HepG2 (cell line): ENCODE results near the gene ARID1A. TPM values are rescaled to one million over a fixed set of nuclear protein-coding genes. Genes with fewer than 3 reads are reported as not detected.

ENCODE experiments used
- ATF3 ChIP-seq: sonication (generic); formaldehyde crosslinking; IDR thresholded peaks from 2 replicates; pipeline ENCODE4 v1.4.0; 2020; ENCODE audit warnings: missing genetic modification reagents
- DMAP1 ChIP-seq: IDR thresholded peaks from 2 replicates; pipeline ENCODE4 v1.6.1; 2016
- EED ChIP-seq: sonication (generic); formaldehyde crosslinking; IDR thresholded peaks from 2 replicates; pipeline ENCODE4 v1.5.0; 2020; ENCODE audit warnings: mild to moderate bottlenecking, missing genetic modification reagents
- KLF11 ChIP-seq: IDR thresholded peaks from 2 replicates; pipeline ENCODE4 v1.6.1; 2016; ENCODE audit warnings: missing compliant biosample characterization
- MLX ChIP-seq: IDR thresholded peaks from 2 replicates; pipeline ENCODE4 v1.6.1; 2016
- MYC ChIP-seq: sonication (generic); formaldehyde crosslinking; IDR thresholded peaks from 2 replicates; pipeline ENCODE4 v1.9.0; 2021; ENCODE audit warnings: missing genetic modification reagents, borderline replicate concordance
- STAG1 ChIP-seq: sonication (generic); formaldehyde crosslinking; IDR thresholded peaks from 2 replicates; pipeline ENCODE4 v1.4.0; 2020; ENCODE audit warnings: missing genetic modification reagents
- TAF15 ChIP-seq: fragments of 200-400 bp; formaldehyde crosslinking; IDR thresholded peaks from one replicate; pipeline ENCODE4 v1.6.1; 2018; ENCODE audit warnings: mild to moderate bottlenecking, low read depth, low read length; ENCODE audit not compliant: poor library complexity, severe bottlenecking
- TBX3 ChIP-seq: fragments of 450-650 bp; IDR thresholded peaks from 2 replicates; pipeline ENCODE4 v1.6.1; 2017; ENCODE audit warnings: antibody characterized with exemption, mild to moderate bottlenecking, inconsistent platforms, borderline replicate concordance
- XRCC5 ChIP-seq: fragments of 200-400 bp; formaldehyde crosslinking; optimal IDR thresholded peaks from 2 replicates; pipeline ENCODE3; 2017; ENCODE audit warnings: mild to moderate bottlenecking, low read length
- ZBTB39 ChIP-seq: sonication (generic); formaldehyde crosslinking; IDR thresholded peaks from 2 replicates; pipeline ENCODE4 v1.5.0; 2020; ENCODE audit warnings: missing genetic modification reagents
- ZBTB49 ChIP-seq: sonication (generic); formaldehyde crosslinking; IDR thresholded peaks from 2 replicates; pipeline ENCODE4 v1.4.0; 2020; ENCODE audit warnings: missing genetic modification reagents, borderline replicate concordance
- ZC3H4 ChIP-seq: sonication (generic); formaldehyde crosslinking; IDR thresholded peaks from 2 replicates; pipeline ENCODE4 v1.4.0; 2020; ENCODE audit warnings: missing genetic modification reagents, borderline replicate concordance
- ZNF17 ChIP-seq: sonication (generic); formaldehyde crosslinking; IDR thresholded peaks from 2 replicates; pipeline ENCODE4 v1.5.0; 2020; ENCODE audit warnings: mild to moderate bottlenecking, missing genetic modification reagents
- ZNF232 ChIP-seq: sonication (generic); formaldehyde crosslinking; IDR thresholded peaks from 2 replicates; pipeline ENCODE4 v1.4.0; 2020; ENCODE audit warnings: missing genetic modification reagents, borderline replicate concordance
- ZNF253 ChIP-seq: sonication (generic); formaldehyde crosslinking; IDR thresholded peaks from 2 replicates; pipeline ENCODE4 v1.8.0; 2022; ENCODE audit warnings: mild to moderate bottlenecking, missing genetic modification reagents, borderline replicate concordance
- ZNF260 ChIP-seq: sonication (generic); formaldehyde crosslinking; IDR thresholded peaks from 2 replicates; pipeline ENCODE4 v1.4.0; 2020; ENCODE audit warnings: missing genetic modification reagents, low read depth, mild to moderate bottlenecking, borderline replicate concordance
- ZNF484 ChIP-seq: sonication (generic); formaldehyde crosslinking; IDR thresholded peaks from 2 replicates; pipeline ENCODE4 v1.5.1; 2020; ENCODE audit warnings: mild to moderate bottlenecking, low read depth, missing genetic modification reagents, borderline replicate concordance
- ZNF703 ChIP-seq: sonication (generic); formaldehyde crosslinking; IDR thresholded peaks from 2 replicates; pipeline ENCODE4 v1.5.1; 2020; ENCODE audit warnings: missing genetic modification reagents, mild to moderate bottlenecking, moderate library complexity, borderline replicate concordance
- ZNF709 ChIP-seq: sonication (generic); formaldehyde crosslinking; IDR thresholded peaks from 2 replicates; pipeline ENCODE4 v1.5.0; 2020; ENCODE audit warnings: mild to moderate bottlenecking, missing genetic modification reagents
- ZNF761 ChIP-seq: sonication (generic); formaldehyde crosslinking; conservative IDR thresholded peaks from 2 replicates; pipeline ENCODE4 v1.4.0; 2020; ENCODE audit warnings: mild to moderate bottlenecking, missing genetic modification reagents
- polyA plus RNA-seq, 8 experiments: library from polyadenylated mRNA; depleted of rRNA in 3 of 8; stranded (reverse) in 7 of 8; unstranded in 1 of 8; fragments of >200 nt; fragmentation: Illumina TruSeq in 4 of 8; extraction: Trizol in 4 of 8; gene quantifications; 2 replicates each; pipeline versions ENCODE4 v1.2.1 to v1.2.3, GENCODE V29; 2011 to 2016; ENCODE audit warnings: low read depth in 4 of 8, missing spikeins in 1 of 8, mixed read lengths in 1 of 8; ENCODE audit not compliant: insufficient read depth in 1 of 8
- total RNA-seq, 5 experiments: library from RNA; depleted of rRNA; stranded (reverse); fragments of >200 nt; fragmentation: Illumina TruSeq; extraction: Trizol; gene quantifications; 2 replicates each; pipeline ENCODE4 v1.2.3, GENCODE V29; 2016; ENCODE audit warnings: low read depth in 1 of 5
- TF ChIP-seq, protein P1 (sequence below): sonication (generic); formaldehyde crosslinking; IDR thresholded peaks from 2 replicates; pipeline ENCODE4 v1.9.0; 2021; ENCODE audit warnings: missing genetic modification reagents, borderline replicate concordance

The ARID1A gene
- total and polyA plus RNA-seq, 2 of the 13 experiments (the other 11 are each of a cell fraction or from before 2014, with no cell fraction given): 11.9 to 15.9 TPM

- 0 out of 2 replicates have a peak, but pooled peaks have one; percentile 74 for TF ChIP-seq ZNF484 (CRISPR knock-in tag)
- peak; percentile 98 for TF ChIP-seq XRCC5
- no peak for TF ChIP-seq ZNF260 (CRISPR knock-in tag)
- TF ChIP-seq, protein P1, sequence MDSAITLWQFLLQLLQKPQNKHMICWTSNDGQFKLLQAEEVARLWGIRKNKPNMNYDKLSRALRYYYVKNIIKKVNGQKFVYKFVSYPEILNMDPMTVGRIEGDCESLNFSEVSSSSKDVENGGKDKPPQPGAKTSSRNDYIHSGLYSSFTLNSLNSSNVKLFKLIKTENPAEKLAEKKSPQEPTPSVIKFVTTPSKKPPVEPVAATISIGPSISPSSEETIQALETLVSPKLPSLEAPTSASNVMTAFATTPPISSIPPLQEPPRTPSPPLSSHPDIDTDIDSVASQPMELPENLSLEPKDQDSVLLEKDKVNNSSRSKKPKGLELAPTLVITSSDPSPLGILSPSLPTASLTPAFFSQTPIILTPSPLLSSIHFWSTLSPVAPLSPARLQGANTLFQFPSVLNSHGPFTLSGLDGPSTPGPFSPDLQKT (CRISPR knock-in tag): no peak
- no peak for TF ChIP-seq TAF15
- peak; percentile 97 for TF ChIP-seq MYC
- TF ChIP-seq MLX (CRISPR knock-in tag): peak; percentile 59
- TF ChIP-seq EED: 0 out of 2 replicates have a peak, but pooled peaks have one; percentile 31
- peak; percentile 86 for TF ChIP-seq ZNF761
- no peak for TF ChIP-seq ZNF232 (CRISPR knock-in tag)
- peak; percentile 89; the same call in 1 of the 2 replicates for TF ChIP-seq ZBTB49 (CRISPR knock-in tag)
- peak; percentile 96 for TF ChIP-seq ZNF253 (CRISPR knock-in tag)
- peak; percentile 94; the same call in 1 of the 2 replicates for TF ChIP-seq ZNF709 (CRISPR knock-in tag)
- peak; percentile 64; the same call in 1 of the 2 replicates for TF ChIP-seq ZNF703 (CRISPR knock-in tag)
- peak; percentile 92 for TF ChIP-seq DMAP1 (CRISPR knock-in tag)
- peak; percentile 57; the same call in 1 of the 2 replicates for TF ChIP-seq ATF3
- TF ChIP-seq ZBTB39: peak; percentile 49; the same call in 1 of the 2 replicates
- TF ChIP-seq ZC3H4 (CRISPR knock-in tag): peak; percentile 76; the same call in 1 of the 2 replicates
- peak; percentile 86 for TF ChIP-seq KLF11 (CRISPR knock-in tag)
- TF ChIP-seq ZNF17 (CRISPR knock-in tag): no peak
- peak; percentile 51; the same call in 1 of the 2 replicates for TF ChIP-seq TBX3
- TF ChIP-seq STAG1 (CRISPR knock-in tag): no peak; the same call in 1 of the 2 replicates
Observed at GRCh38 chr1:26695356-26696118, at the start of gene ARID1A (continued).
